Adipocyte (in vitro differentiated cells): Measurements from ENCODE around the gene SMG9.
"Not testable (repeated sequence)": the region's sequence is repeated elsewhere in the genome, so short reads cannot be mapped to it uniquely, and the experiment has no call there.

ENCODE experiments used
- DNase-seq: peaks from one replicate; pipeline ENCODE4 v3.0.0-alpha.2; 2015; ENCODE audit warnings: low read depth
- H3K27me3 ChIP-seq: replicated peaks from 2 replicates; pipeline ENCODE4 v1.7.0; 2013; ENCODE audit warnings: mild to moderate bottlenecking, low read length, moderate library complexity; ENCODE audit not compliant: control insufficient read depth, insufficient read depth
- H3K36me3 ChIP-seq: 2 replicates; pipeline ENCODE4 v1.7.0; 2013; ENCODE audit warnings: low read length, mild to moderate bottlenecking, moderate library complexity; ENCODE audit not compliant: control insufficient read depth, insufficient read depth, severe bottlenecking
- H3K4me1 ChIP-seq: 2 replicates; pipeline ENCODE4 v1.7.0; 2013; ENCODE audit warnings: mild to moderate bottlenecking, low read length, moderate library complexity; ENCODE audit not compliant: control insufficient read depth, insufficient read depth
- H3K4me3 ChIP-seq: 2 replicates; pipeline ENCODE4 v1.7.0; 2013; ENCODE audit warnings: mild to moderate bottlenecking, low read length, moderate library complexity
- H3K9ac ChIP-seq: 2 replicates; pipeline ENCODE4 v1.7.0; 2013; ENCODE audit warnings: mild to moderate bottlenecking, low read length, moderate library complexity
- H3K9me3 ChIP-seq: 2 replicates; pipeline ENCODE4 v1.7.0; 2013; ENCODE audit warnings: mild to moderate bottlenecking, low read length, moderate library complexity; ENCODE audit not compliant: control insufficient read depth

SMG9 gene

GRCh38 chr19:43778651-43779050 is 23.9 kb upstream of the SMG9 start:
- H3K36me3 ChIP-seq = no peaks in the 10 kb centered on the region
- DNase-seq = no peak
- no peaks in the 10 kb centered on the region for H3K9me3 ChIP-seq
- H3K4me3 ChIP-seq = no peak overlapping the region
- peaks cover 16% of the 10 kb centered on the region for H3K4me1 ChIP-seq
- no peaks in the 10 kb centered on the region for H3K27me3 ChIP-seq
- H3K9ac ChIP-seq = no peak overlapping the region

GRCh38 chr19:43777163-43777695 is 22.5 kb upstream of the SMG9 start:
- Histone ChIP-seq H3K4me3 (no peak overlapping the region), H3K27me3 (no peaks in the 10 kb centered on the region), H3K9ac (no peak overlapping the region), H3K36me3 (no peaks in the 10 kb centered on the region), H3K4me1 (peaks cover 16% of the 10 kb centered on the region), H3K9me3 (no peaks in the 10 kb centered on the region)
- DNase-seq = peak; percentile 46

- H3K4me3 ChIP-seq = no peak overlapping the region
- H3K9ac ChIP-seq = no peak overlapping the region
- H3K36me3 ChIP-seq = no peaks in the 10 kb centered on the region
- H3K4me1 ChIP-seq = peaks cover 14% of the 10 kb centered on the region
- DNase-seq = no peak
- H3K9me3 ChIP-seq = no peaks in the 10 kb centered on the region
- H3K27me3 ChIP-seq = no peaks in the 10 kb centered on the region
Observed at GRCh38 chr19:43776286-43776685, 21.5 kb upstream of the SMG9 start.

- no peaks in the 10 kb centered on the region for H3K9me3 ChIP-seq
- peaks cover 7% of the 10 kb centered on the region for H3K4me1 ChIP-seq
- H3K9ac ChIP-seq = no peak overlapping the region
- H3K4me3 ChIP-seq = no peak overlapping the region
- no peak for DNase-seq
- H3K36me3 ChIP-seq = no peaks in the 10 kb centered on the region
- H3K27me3 ChIP-seq = no peaks in the 10 kb centered on the region
Observed at GRCh38 chr19:43775299-43775890, 20.6 kb upstream of the SMG9 start.

GRCh38 chr19:43774940-43775258 is 20.1 kb upstream of the SMG9 start:
- H3K27me3 ChIP-seq, H3K4me1 ChIP-seq, H3K9me3 ChIP-seq, DNase-seq, H3K36me3 ChIP-seq: not testable (repeated sequence)
- H3K9ac ChIP-seq = peak overlapping the region; percentile 29
- H3K4me3 ChIP-seq = peak overlapping the region; percentile 37

- Histone ChIP-seq H3K4me3 (peak overlapping the region; percentile 37), H3K9me3 (no peaks in the 10 kb centered on the region), H3K27me3 (no peaks in the 10 kb centered on the region), H3K36me3 (no peaks in the 10 kb centered on the region), H3K9ac (peak overlapping the region; percentile 29), H3K4me1 (peaks cover 7% of the 10 kb centered on the region)
- no peak for DNase-seq
Observed at GRCh38 chr19:43774103-43774939, 19.6 kb upstream of the SMG9 start.

GRCh38 chr19:43773725-43774102 is 19.0 kb upstream of the SMG9 start:
- no peak for DNase-seq
- H3K4me3 ChIP-seq = no peak overlapping the region
- H3K4me1 ChIP-seq = peaks cover 10% of the 10 kb centered on the region
- no peaks in the 10 kb centered on the region for H3K27me3 ChIP-seq
- H3K9me3 ChIP-seq = no peaks in the 10 kb centered on the region
- H3K9ac ChIP-seq = no peak overlapping the region
- no peaks in the 10 kb centered on the region for H3K36me3 ChIP-seq

- H3K27me3 ChIP-seq = no peaks in the 10 kb centered on the region
- peaks cover 28% of the 10 kb centered on the region for H3K4me1 ChIP-seq
- H3K36me3 ChIP-seq = no peaks in the 10 kb centered on the region
- no peak for DNase-seq
- no peak overlapping the region for H3K4me3 ChIP-seq
- no peaks in the 10 kb centered on the region for H3K9me3 ChIP-seq
- no peak overlapping the region for H3K9ac ChIP-seq
Observed at GRCh38 chr19:43769256-43769655, 14.5 kb upstream of the SMG9 start.

GRCh38 chr19:43768273-43769050 is 13.7 kb upstream of the SMG9 start:
- Histone ChIP-seq H3K4me3 (no peak overlapping the region), H3K27me3 (no peaks in the 10 kb centered on the region), H3K9ac (no peak overlapping the region), H3K36me3 (no peaks in the 10 kb centered on the region), H3K9me3 (no peaks in the 10 kb centered on the region), H3K4me1 (peaks cover 35% of the 10 kb centered on the region)
- DNase-seq = no peak

GRCh38 chr19:43767818-43768217 is 13.1 kb upstream of the SMG9 start:
- Histone ChIP-seq H3K9me3 (no peaks in the 10 kb centered on the region), H3K27me3 (no peaks in the 10 kb centered on the region), H3K36me3 (no peaks in the 10 kb centered on the region), H3K4me1 (peaks cover 41% of the 10 kb centered on the region), H3K4me3 (no peak overlapping the region), H3K9ac (no peak overlapping the region)
- no peak for DNase-seq

GRCh38 chr19:43767316-43767715 is 12.6 kb upstream of the SMG9 start:
- H3K27me3 ChIP-seq = no peaks in the 10 kb centered on the region
- H3K4me1 ChIP-seq = peaks cover 42% of the 10 kb centered on the region
- DNase-seq = no peak
- no peaks in the 10 kb centered on the region for H3K36me3 ChIP-seq
- no peak overlapping the region for H3K4me3 ChIP-seq
- H3K9ac ChIP-seq = no peak overlapping the region
- H3K9me3 ChIP-seq = no peaks in the 10 kb centered on the region
